Testis (tissue), 3 donors: ENCODE data around the gene NBDY. TPM values are rescaled to one million over a fixed set of nuclear protein-coding genes. Genes with fewer than 3 reads are reported as not detected.
"Not testable (repeated sequence)": the region's sequence is repeated elsewhere in the genome, so short reads cannot be mapped to it uniquely, and the experiment has no call there.

Source experiments
- DNase-seq: peaks from one replicate; pipeline ENCODE4 v3.0.0-alpha.2; 2019
- H3K27ac ChIP-seq, 2 donors: fragments of 200-600 bp; sonication (generic); one replicate each; pipeline ENCODE4 v1.5.1; 2019
- H3K27me3 ChIP-seq: fragments of 200-600 bp; sonication (generic); one replicate; pipeline ENCODE4 v1.5.1; 2019
- H3K36me3 ChIP-seq: fragments of 200-600 bp; sonication (generic); one replicate; pipeline ENCODE4 v1.5.1; 2017; ENCODE audit warnings: low read depth; ENCODE audit errors: missing control alignments
- H3K4me1 ChIP-seq: fragments of 200-600 bp; sonication (generic); one replicate; pipeline ENCODE4 v1.5.1; 2019
- H3K4me3 ChIP-seq, 2 donors: fragments of 200-600 bp; sonication (generic); one replicate each; pipeline ENCODE4 v1.5.1; 2017 to 2019
- H3K9me3 ChIP-seq: fragments of 200-600 bp; sonication (generic); one replicate; pipeline ENCODE4 v1.5.1; 2017
- CTCF ChIP-seq, 3 experiments: fragments of 450-650 bp in 2 of 3; fragments of 200-600 bp in 1 of 3; sonication (generic) in 1 of 3; IDR thresholded peaks; one replicate each; pipeline ENCODE4 v1.5.1; 2016 to 2019; ENCODE audit warnings: antibody characterized with exemption in 3 of 3, mild to moderate bottlenecking in 2 of 3, moderate library complexity in 1 of 3
- POLR2A ChIP-seq: fragments of 450-650 bp; IDR thresholded peaks from one replicate; pipeline ENCODE4 v1.6.1; 2017; ENCODE audit warnings: antibody characterized with exemption, mild to moderate bottlenecking, moderate library complexity
- WGBS, 2 donors: methylation state at CpG; one replicate each; pipeline ENCODE4 v1.1.5; 2018; 5-methylcytosine and 5-hydroxymethylcytosine counted together
- intact Hi-C: fragments of 100-400 bp; cut with DNase I; formaldehyde crosslinking; loops from one replicate; pipeline ENCODE4 v1.15.1; 2023; ENCODE audit warnings: low total_unique reads
- polyA plus RNA-seq: library from polyadenylated mRNA; stranded (reverse); fragments of 350-450 nt; fragmentation: Illumina TruSeq; extraction: RNeasy Lipid Tissue Mini Kit (QIAGEN cat#74804); gene quantifications from one replicate; pipeline ENCODE4 v1.2.3, GENCODE V29; 2014; ENCODE audit warnings: low read depth, low replicate concordance; ENCODE audit not compliant: insufficient read depth
- total RNA-seq, 2 donors: library from RNA; depleted of rRNA; stranded (reverse); fragments of >200 nt; gene quantifications; one replicate each; pipeline ENCODE4 v1.2.3, GENCODE V29; 2016

Gene NBDY
- total and polyA plus RNA-seq, 3 donors from 2014 or later: 26.1 to 33.1 (median 30.9) TPM

DNA sequence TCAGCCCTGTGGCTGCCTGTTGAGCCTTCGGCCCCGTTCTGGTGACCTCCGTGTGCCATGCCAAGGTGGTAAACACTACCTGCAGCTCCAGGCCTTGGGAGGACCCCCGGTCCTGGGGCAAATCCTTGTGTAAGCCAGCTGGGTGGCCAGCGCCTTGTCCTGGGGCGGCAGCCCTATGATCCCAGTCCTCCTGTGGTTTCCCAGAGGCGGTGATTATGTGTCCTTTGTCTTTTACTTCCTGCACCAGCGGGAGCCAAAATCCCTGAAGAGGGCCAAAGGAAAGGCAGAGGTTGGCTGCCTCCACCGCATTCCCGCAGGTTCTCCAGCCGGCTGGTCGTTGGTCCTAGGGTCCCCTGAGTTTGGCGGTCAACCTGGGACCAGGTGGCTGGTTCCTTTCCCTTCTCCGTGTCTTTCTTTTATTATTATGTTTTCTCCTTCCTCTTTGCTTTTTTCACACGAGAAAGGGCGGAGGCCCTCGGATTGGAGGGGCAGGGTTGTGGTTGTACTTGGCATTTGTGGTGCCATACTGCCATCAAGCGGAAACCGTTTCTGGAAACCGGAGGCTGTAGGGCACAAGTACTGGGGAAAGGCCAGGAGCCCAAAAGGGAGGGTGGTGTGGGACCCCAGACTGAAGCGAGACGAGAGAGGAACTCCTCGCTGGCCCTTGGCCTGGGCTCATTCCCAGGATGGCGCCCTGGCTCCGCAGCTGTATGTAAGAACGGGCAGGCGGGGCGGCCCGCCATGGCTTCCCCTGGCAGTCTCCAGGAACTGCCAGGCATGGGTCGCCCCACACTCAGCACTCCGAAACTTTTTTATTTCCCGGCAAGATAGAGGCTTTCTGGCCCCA lies 43.9 kb downstream of the NBDY start:
- H3K9me3 ChIP-seq, H3K27ac ChIP-seq, DNase-seq, H3K27me3 ChIP-seq, H3K4me1 ChIP-seq, H3K4me3 ChIP-seq, H3K36me3 ChIP-seq, intact Hi-C loops: not testable (repeated sequence)
- WGBS, 2 donors: no CpG with 5 or more reads among the region's 32 CpGs

DNA sequence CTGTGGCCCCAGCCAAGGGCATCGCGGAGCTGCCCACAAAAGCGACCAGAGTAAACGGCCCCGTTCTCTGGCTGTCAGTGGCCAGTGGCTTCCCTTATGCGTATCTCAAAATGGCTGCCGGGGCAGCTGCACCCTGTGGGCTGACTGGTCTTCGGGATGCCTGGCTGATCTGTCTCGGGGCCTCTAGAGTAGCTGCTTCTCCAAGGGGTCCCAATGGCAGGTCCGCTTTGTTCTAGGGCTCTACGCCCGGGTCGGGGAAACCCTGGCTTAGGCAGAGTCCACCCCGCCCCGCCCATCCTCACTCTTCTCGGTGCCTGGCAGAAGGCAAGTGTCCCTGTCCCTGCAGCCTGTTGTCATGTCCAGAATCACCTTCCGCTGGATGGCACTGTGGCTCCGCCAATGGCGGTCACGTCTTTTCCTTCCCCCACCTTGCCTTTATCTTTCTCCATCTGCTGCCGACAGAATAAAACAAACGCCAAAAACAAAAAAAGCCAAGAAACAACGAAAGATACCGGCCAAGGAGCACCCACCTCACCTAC lies 44.5 kb downstream of the NBDY start:
- H3K4me1 ChIP-seq, H3K4me3 ChIP-seq, H3K9me3 ChIP-seq, H3K27me3 ChIP-seq, DNase-seq, intact Hi-C loops, H3K36me3 ChIP-seq, H3K27ac ChIP-seq: not testable (repeated sequence)
- WGBS, 2 donors: no CpG with 5 or more reads among the region's 24 CpGs

- DNase-seq, H3K36me3 ChIP-seq, H3K27ac ChIP-seq, H3K27me3 ChIP-seq, intact Hi-C loops, H3K4me1 ChIP-seq, H3K9me3 ChIP-seq, H3K4me3 ChIP-seq: not testable (repeated sequence)
- WGBS, 2 donors: no CpG with 5 or more reads among the region's 32 CpGs
Measured at GRCh38 chrX:56778099-56778923, 49.3 kb downstream of the NBDY start.

DNA sequence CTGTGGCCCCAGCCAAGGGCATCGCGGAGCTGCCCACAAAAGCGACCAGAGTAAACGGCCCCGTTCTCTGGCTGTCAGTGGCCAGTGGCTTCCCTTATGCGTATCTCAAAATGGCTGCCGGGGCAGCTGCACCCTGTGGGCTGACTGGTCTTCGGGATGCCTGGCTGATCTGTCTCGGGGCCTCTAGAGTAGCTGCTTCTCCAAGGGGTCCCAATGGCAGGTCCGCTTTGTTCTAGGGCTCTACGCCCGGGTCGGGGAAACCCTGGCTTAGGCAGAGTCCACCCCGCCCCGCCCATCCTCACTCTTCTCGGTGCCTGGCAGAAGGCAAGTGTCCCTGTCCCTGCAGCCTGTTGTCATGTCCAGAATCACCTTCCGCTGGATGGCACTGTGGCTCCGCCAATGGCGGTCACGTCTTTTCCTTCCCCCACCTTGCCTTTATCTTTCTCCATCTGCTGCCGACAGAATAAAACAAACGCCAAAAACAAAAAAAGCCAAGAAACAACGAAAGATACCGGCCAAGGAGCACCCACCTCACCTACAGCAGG lies 50.0 kb downstream of the NBDY start:
- H3K36me3 ChIP-seq, intact Hi-C loops, H3K4me1 ChIP-seq, H3K9me3 ChIP-seq, H3K4me3 ChIP-seq, H3K27me3 ChIP-seq, DNase-seq, H3K27ac ChIP-seq: not testable (repeated sequence)
- WGBS, 2 donors: no CpG with 5 or more reads among the region's 24 CpGs

GRCh38 chrX:56780681-56781649 lies 51.9 kb downstream of the NBDY start:
- DNase-seq, H3K27me3 ChIP-seq, H3K4me3 ChIP-seq, H3K9me3 ChIP-seq, H3K36me3 ChIP-seq, H3K27ac ChIP-seq, intact Hi-C loops, H3K4me1 ChIP-seq: not testable (repeated sequence)
- WGBS, 2 donors: 85 to 93% methylated on average over 11 to 14 of the region's 22 CpGs

GRCh38 chrX:56782352-56782751 lies 53.3 kb downstream of the NBDY start:
- intact Hi-C loops: no loop called here
- H3K9me3 ChIP-seq: no peaks in the 10 kb centered on the region
- no peak overlapping the region for H3K4me3 ChIP-seq
- no peak for DNase-seq
- TF ChIP-seq CTCF (IDR thresholded peaks at IDR 0.05) (no peak), POLR2A (no peak)
- no peaks in the 10 kb centered on the region for H3K27me3 ChIP-seq
- H3K27ac ChIP-seq: no peak overlapping the region
- H3K4me1 ChIP-seq: no peaks in the 10 kb centered on the region
- 24 to 33% methylated on average over 2 of the region's 2 CpGs for WGBS, 2 donors
- no peaks in the 10 kb centered on the region for H3K36me3 ChIP-seq
